SK-N-SH (cell line): ENCODE data around the gene DCTN4. TPM values are rescaled to one million over a fixed set of nuclear protein-coding genes. Genes with fewer than 3 reads are reported as not detected.

Experiments
- CTCF ChIA-PET: fragments of 300-600, 350-600 bp; formaldehyde crosslinking; extraction: SDS; loops from one replicate; lab custom pipeline; 2021; lab: Yijun Ruan, JAX
- POLR2A ChIA-PET: fragments of 350-600 bp; sonication (Branson Sonifier 250); formaldehyde crosslinking; extraction: SDS; loops from one replicate; lab custom pipeline; 2020; ENCODE audit warnings: antibody characterized with exemption, inconsistent platforms; lab: Yijun Ruan, JAX
- DNase-seq: peaks from one replicate; pipeline ENCODE4 v3.0.0; 2012
- H2AFZ ChIP-seq: fragments of 200-600 bp; sonication (generic); 2 replicates; pipeline ENCODE4 v1.8.1; 2016; ENCODE audit warnings: antibody characterized with exemption, mild to moderate bottlenecking, low read depth
- H3F3A ChIP-seq: fragments of 200-600 bp; sonication (generic); replicated peaks from 2 replicates; pipeline ENCODE3; 2016; ENCODE audit warnings: antibody characterized with exemption, mild to moderate bottlenecking; ENCODE audit not compliant: insufficient read depth
- H3K27ac ChIP-seq, 2 experiments: fragments of 200-500 bp in 1 of 2; fragments of 200-600 bp in 1 of 2; sonication (Bioruptor generic) in 1 of 2; sonication (generic), shearing (Covaris generic) in 1 of 2; 2 replicates each; pipeline versions ENCODE4 v1.5.1 to v1.6.1; 2014 to 2016; ENCODE audit warnings: low read depth in 2 of 2, inconsistent platforms in 1 of 2, low read length in 1 of 2, mild to moderate bottlenecking in 1 of 2, mixed read lengths in 1 of 2
- H3K27me3 ChIP-seq: fragments of 200-600 bp; sonication (generic), shearing (Covaris generic); 2 replicates; pipeline ENCODE4 v1.6.1; 2016; ENCODE audit warnings: mixed run types; ENCODE audit not compliant: insufficient read depth
- H3K36me3 ChIP-seq, 2 experiments: fragments of 200-500 bp in 1 of 2; fragments of 200-600 bp in 1 of 2; sonication (Bioruptor generic) in 1 of 2; sonication (generic) in 1 of 2; replicated peaks in 1 of 2; 2 replicates each; pipeline versions ENCODE3 to v1.5.1; 2014 to 2016; ENCODE audit warnings: low read length in 1 of 2, mild to moderate bottlenecking in 1 of 2; ENCODE audit not compliant: insufficient read depth in 2 of 2, control insufficient read depth in 1 of 2
- H3K4me1 ChIP-seq, 2 experiments: fragments of 200-500 bp in 1 of 2; fragments of 200-600 bp in 1 of 2; sonication (Bioruptor generic) in 1 of 2; sonication (generic), shearing (Covaris generic) in 1 of 2; 2 replicates each; pipeline versions ENCODE4 v1.5.1 to v1.6.1; 2014 to 2016; ENCODE audit warnings: low read depth in 1 of 2, low read length in 1 of 2, mixed run types in 1 of 2; ENCODE audit not compliant: insufficient read depth in 2 of 2, control insufficient read depth in 1 of 2
- H3K4me2 ChIP-seq: fragments of 200-600 bp; sonication (generic), shearing (Covaris generic); 2 replicates; pipeline ENCODE4 v1.6.1; 2017; ENCODE audit warnings: mixed run types
- H3K4me3 ChIP-seq, 2 experiments: fragments of 200-500 bp in 1 of 2; fragments of 200-600 bp in 1 of 2; sonication (Bioruptor generic) in 1 of 2; sonication (generic), shearing (Covaris generic) in 1 of 2; 2 replicates each; pipeline versions ENCODE4 v1.5.1 to v1.8.1; 2014 to 2016; ENCODE audit warnings: low read depth in 2 of 2, inconsistent platforms in 1 of 2, low read length in 1 of 2, mild to moderate bottlenecking in 1 of 2, mixed read lengths in 1 of 2, moderate library complexity in 1 of 2
- H3K79me2 ChIP-seq: fragments of 200-600 bp; sonication (generic); 2 replicates; pipeline ENCODE4 v1.8.1; 2017; ENCODE audit warnings: mild to moderate bottlenecking; ENCODE audit not compliant: insufficient read depth
- H3K9ac ChIP-seq: fragments of 200-600 bp; sonication (generic); 2 replicates; pipeline ENCODE4 v1.6.1; 2017; ENCODE audit warnings: mixed run types
- H3K9me2 ChIP-seq: fragments of 200-600 bp; sonication (generic); 2 replicates; pipeline ENCODE4 v1.6.1; 2017; ENCODE audit warnings: mixed run types
- H3K9me3 ChIP-seq: fragments of 200-600 bp; sonication (generic); 2 replicates; pipeline ENCODE4 v1.6.1; 2017; ENCODE audit warnings: mixed run types, mild to moderate bottlenecking, moderate library complexity
- H4K20me1 ChIP-seq: fragments of 200-600 bp; sonication (generic); 2 replicates; pipeline ENCODE4 v1.6.1; 2017; ENCODE audit warnings: mild to moderate bottlenecking, mixed run types; ENCODE audit not compliant: insufficient read depth
- JUND ChIP-seq: IDR thresholded peaks from 2 replicates; pipeline ENCODE4 v1.4.0; 2012
- MAX ChIP-seq: IDR thresholded peaks from 2 replicates; pipeline ENCODE4 v1.4.0; 2012; ENCODE audit warnings: low read depth
- MXI1 ChIP-seq: IDR thresholded peaks from 2 replicates; pipeline ENCODE4 v1.6.1; 2012; ENCODE audit warnings: mild to moderate bottlenecking, low read depth, low read length, improper control_type of control experiment
- NRF1 ChIP-seq: IDR thresholded peaks from 2 replicates; pipeline ENCODE4 v1.6.1; 2012; ENCODE audit warnings: low read depth, mild to moderate bottlenecking, low read length
- RCOR1 ChIP-seq: fragments of 150-350 bp; IDR thresholded peaks from 2 replicates; pipeline ENCODE4 v1.6.1; 2017; ENCODE audit warnings: antibody characterized with exemption, low read length
- REST ChIP-seq: IDR thresholded peaks from 2 replicates; pipeline ENCODE4 v1.6.1; 2012; ENCODE audit warnings: mild to moderate bottlenecking, low read depth, low read length, moderate library complexity
- RFX5 ChIP-seq: IDR thresholded peaks from 2 replicates; pipeline ENCODE4 v1.6.1; 2012; ENCODE audit warnings: mild to moderate bottlenecking, improper control_type of control experiment, low read length
- WGBS: methylation state at CpG from one replicate; pipeline ENCODE4 v1.1.6; 2017; ENCODE audit warnings: low lambda C conversion rate; 5-methylcytosine and 5-hydroxymethylcytosine counted together
- polyA plus RNA-seq, 3 experiments: library from polyadenylated mRNA; depleted of rRNA; stranded (reverse); fragments of >200 nt; gene quantifications; 2 replicates each; pipeline ENCODE4 v1.2.3, GENCODE V29; 2012
- TF ChIP-seq, protein P1 (sequence below): fragments of 150-350 bp; IDR thresholded peaks from 2 replicates; pipeline ENCODE4 v1.6.1; 2016; ENCODE audit warnings: mild to moderate bottlenecking, low read depth, low read length

The DCTN4 gene
- polyA plus RNA-seq, 1 of the 3 experiments (the other 2 are of a cell fraction), result 22.8 TPM

GRCh38 chr5:150753463-150753862, 5.4 kb downstream of the DCTN4 start (continued):
- no peak for TF ChIP-seq MAX
- no peak for TF ChIP-seq REST
- no peak for TF ChIP-seq NRF1
- TF ChIP-seq RFX5, result no peak
- TF ChIP-seq RCOR1, result no peak
- no peak for TF ChIP-seq JUND
- TF ChIP-seq, protein P1, sequence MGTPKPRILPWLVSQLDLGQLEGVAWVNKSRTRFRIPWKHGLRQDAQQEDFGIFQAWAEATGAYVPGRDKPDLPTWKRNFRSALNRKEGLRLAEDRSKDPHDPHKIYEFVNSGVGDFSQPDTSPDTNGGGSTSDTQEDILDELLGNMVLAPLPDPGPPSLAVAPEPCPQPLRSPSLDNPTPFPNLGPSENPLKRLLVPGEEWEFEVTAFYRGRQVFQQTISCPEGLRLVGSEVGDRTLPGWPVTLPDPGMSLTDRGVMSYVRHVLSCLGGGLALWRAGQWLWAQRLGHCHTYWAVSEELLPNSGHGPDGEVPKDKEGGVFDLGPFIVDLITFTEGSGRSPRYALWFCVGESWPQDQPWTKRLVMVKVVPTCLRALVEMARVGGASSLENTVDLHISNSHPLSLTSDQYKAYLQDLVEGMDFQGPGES, result no peak
- no peak for TF ChIP-seq MXI1

DNA sequence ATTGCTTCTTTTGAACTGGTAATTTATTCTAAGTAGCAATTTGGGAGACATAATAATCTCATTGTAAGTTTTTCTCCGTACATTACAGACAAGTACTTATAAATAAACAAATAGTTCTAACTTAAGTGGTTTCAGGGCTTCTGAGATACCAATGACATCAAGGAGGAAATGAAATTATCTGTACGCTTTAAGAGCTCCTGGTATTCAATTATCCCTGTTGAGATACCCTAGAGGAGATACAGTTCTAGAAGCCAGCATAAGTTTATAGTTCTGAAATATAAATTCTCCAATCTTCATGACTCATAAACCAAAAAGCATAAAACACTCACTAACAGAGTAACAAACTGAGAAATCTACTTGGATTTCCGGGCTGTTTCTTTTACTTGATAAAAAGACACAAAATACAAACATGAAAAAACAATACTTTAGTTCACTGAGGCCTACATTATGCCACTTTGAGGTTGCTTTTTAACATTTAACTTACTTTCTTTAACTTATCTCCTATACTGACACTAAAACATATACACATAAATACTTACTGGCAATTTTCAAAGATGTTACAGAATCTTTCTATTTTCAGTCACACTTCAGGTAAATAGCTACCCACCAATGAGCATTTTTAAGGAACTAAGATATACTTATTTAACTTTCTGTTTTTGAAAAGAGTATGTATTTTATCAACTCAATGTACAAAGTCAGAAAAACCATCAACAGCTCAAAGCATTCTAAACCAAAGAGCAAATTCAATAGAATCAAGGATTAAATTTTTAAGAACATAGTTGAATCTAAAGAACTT, 7.5 kb downstream of the DCTN4 start:
- H3K36me3 ChIP-seq, result peaks cover 62 to 69% of the 10 kb centered on the region in 2 experiments
- H4K20me1 ChIP-seq, result no peaks in the 10 kb centered on the region
- H3K27me3 ChIP-seq, result no peaks in the 10 kb centered on the region
- no peak for TF ChIP-seq RCOR1
- TF ChIP-seq, all 33 proteins: peak for 0
- H3K9me2 ChIP-seq, result no peaks in the 10 kb centered on the region
- no peak overlapping the region for H3K9ac ChIP-seq
- WGBS, result 20% methylated on average over 3 of the region's 3 CpGs
- peaks cover 95% of the 10 kb centered on the region for H3K79me2 ChIP-seq
- H3F3A ChIP-seq, result peaks cover 25% of the 10 kb centered on the region
- H3K4me1 ChIP-seq, result peaks cover 12 to 19% of the 10 kb centered on the region in 2 experiments; a peak in 3 of 4 replicates
- H3K4me3 ChIP-seq, result no peak overlapping the region
- peak overlapping the region; percentile 51 to 77 for H3K27ac ChIP-seq
- peak; percentile 35 for DNase-seq
- ChIA-PET CTCF (interaction anchor here (1.0 to 3.0 kb wide), 8 partner anchors 10 to 193 kb away, joined by 3 to 9 read pairs (median 3); partner anchors contain the start of genes RBM22 and SMIM3), POLR2A (no interaction called here)
- H3K9me3 ChIP-seq, result no peaks in the 10 kb centered on the region
- 0 out of 2 replicates have a peak overlapping the region, but pooled peaks have one; percentile 4 for H3K4me2 ChIP-seq
- H2AFZ ChIP-seq, result no peak overlapping the region
